ENCODE results near the gene EVX1.

Gene EVX1

DNA sequence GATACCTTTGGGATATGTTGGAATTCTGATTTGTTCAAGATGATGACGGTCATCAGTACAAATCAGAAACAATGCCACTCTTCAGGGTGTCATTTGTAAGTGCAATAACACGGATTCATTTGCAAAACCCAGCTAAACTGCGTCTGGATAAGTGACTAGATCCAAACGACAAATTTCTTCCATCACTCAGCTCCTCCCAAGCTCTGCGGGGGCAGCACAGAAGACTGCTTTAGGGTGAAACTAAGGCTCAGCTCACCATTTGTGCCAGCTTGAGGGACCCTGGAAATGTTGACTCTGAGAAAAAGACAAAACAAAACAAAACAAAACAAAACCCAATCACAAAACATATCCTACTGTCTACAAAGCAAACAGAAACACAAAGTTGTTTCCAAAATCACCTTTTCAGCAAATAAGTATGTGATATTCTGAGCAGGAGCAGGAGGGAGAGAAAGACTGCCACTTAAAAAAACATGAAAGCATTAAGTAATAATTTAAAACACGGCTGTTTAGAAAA lies 8.0 kb downstream of the EVX1 start:
- no peak for DNase-seq

DNA sequence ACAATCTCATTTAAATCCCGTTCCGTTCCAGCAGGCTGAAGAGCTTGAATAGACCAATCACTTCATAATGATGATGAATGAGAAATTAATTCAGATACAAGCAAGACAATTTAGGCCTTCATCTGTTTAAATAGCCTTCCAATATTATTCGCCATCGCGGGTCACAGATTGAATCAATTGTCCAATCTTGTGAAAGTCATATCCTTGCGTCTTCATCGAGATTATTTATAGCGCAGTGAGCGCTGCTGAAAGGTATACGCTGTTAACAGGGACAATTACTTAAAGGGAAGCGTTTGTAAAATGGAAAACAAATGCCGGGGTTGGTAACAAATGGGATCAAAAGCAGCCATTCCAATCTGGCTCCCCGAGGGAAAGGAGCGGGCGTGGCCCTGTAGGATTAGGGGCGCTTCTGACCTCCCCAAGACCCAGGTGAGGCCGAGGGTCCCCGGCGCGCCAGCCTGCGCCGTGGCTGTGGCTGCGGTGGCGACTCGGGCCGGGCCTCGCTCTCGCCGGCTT lies 8.6 kb downstream of the EVX1 start:
- DNase-seq, result no peak

DNA sequence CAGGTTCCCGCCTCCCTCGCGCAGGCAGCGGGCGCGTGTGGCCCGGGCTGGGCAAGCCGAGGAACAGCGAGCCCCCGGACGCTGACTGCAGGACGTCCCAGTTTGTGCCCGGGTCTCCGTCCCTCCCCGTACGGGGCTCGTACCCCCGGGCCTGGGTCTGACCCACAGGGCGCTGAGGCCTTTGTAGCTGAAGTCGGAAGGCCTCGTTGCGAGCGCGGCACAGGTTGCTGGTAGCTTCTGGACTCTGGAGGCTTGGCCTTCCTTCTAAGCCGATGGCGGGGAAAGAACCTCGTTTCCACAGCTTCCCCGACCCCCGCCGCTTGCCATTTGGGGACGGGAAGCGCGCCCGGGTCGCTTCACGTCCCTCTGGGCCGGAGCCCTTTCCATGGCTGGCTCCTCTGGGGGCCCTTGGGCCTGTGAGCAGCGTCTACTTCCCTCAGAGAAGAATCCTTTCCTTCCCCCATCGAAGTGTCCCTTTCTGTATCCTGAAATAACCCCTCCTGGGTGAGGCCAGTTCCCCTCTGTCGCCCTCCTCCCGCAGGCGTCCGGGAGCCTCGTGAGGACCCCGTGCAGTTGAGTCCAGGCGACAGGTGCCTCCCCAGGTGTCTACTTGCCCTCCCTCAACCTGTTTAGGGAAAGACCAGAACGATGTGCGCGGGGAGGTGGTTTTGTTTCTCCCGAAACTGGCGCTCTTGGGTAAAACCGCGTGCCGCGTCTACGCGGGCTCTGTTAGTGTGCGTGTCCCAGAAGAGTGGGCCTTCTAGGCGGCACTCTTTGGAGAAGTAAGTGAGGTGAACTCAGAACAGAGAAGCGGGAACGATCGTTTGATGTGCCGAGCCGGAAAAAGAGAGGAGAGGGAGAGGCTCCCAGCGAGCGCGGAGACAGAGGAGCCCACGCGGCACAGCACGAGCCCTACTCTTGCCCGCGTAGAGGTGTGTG lies 9.3 kb downstream of the EVX1 start:
- DNase-seq, result no peak

DNA sequence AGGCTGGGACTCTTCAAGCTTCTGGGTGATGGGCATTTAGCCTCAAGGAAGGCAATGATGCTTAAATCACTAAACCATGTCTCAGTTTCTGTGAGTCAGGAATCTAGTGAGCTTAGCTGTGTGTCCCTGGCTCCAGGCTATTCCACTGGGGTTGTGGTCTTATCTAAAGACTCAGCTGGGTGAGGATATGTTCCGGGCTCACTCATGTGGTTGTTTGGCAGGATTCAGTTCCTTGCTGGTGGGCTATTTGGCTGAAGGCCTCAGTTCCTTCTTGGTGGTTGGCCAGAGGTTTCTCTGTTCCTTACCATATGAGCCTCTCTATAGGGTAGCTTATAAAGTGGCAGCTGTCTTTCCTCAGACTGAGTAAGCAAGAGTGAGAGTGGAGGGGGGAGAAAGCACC lies 12.0 kb downstream of the EVX1 start:
- no peak for DNase-seq

DNA sequence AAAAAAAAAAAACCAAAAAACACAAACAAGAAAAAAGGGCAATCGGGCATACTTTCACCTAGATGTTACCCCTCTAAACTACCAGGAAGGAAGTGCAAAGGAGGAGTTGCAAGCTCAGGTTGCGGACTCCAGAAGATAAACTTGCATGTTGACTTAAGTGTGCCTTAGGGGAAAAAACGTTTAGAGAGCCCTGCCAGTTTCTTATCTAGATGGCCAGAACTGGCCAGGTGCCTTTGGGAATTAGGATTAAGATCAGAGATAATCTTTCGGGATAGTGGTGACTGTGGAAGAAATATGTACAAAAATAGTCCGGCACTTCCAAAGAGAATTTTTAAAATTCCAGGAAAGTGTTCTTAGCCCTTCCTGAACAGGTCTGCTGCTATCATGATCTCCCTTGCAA lies 17.6 kb downstream of the EVX1 start:
- DNase-seq, result no peak

DNA sequence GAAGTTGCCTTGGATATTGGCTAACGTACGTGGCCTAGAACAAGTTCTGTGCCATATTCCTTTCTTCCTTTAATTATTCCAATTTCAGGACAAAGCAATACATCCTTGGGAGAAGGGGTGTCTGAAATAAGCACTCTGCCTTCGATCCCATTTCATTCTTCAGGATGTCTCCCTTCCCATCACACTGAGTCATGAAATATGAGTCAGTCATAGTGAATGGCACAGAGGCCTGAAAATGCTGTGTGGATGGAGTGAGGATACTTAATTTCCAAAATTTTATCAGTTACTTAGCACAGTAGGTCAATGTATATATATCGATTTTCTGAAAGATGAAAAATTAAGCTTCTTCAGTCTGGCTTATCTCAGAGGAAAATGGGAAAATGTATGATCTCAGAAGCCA lies 19.5 kb downstream of the EVX1 start:
- no peak for DNase-seq

DNA sequence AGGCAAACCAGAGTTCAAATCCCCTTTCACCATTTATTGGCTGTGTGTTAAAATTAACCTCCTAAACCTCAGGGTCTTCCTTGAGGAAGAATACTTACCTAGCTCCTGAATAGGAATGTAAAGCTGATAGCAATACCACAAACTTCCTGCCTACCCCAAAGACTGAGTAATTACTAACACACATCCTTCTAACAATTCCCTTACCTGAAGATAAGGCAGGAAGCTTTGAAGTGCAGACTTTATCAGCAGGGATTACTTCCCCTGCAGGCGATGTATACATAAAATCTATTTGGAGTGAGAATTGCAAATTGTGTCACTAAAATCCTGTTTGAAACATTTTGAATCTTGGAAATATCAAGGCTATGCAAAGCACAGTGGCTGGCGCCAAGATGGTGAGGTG lies 21.2 kb downstream of the EVX1 start:
- no peak for DNase-seq

DNA sequence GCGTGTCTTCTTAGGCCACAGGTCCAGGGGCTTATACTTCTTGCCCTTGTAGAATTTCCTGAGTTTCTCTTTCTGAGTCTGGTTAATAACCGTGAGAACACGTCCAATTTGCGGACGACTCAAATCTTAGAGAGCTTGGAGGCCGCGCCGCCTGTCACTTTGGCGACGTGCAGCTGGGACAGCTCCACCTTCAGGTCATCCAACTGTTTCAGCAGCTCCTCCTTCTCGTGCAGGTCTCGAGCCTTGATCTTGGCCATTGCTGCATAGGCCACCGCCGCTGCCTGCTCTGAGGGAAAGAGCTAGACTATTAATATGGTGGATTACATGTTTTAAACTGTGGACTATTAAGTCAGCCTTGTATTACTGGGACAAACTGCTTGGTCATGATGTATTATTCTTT lies 26.9 kb downstream of the EVX1 start:
- no peak for DNase-seq

DNA sequence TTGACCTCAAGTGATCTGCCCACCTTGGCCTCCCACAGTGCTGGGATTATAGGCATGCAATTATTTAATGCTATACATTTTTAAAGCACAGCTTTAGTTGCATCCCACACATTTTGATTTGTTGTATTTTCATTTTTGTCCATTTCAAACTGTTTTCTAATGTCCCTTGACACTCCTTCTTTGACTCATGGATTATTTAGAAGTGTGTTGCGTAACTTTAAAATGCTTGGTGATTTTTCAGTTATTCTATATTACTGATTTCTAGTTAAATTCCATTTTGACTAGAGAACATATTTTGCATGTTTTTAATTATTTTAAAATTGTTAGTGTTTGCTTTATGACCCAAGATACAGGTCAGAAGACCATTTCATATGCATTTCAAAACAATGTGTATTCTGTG lies 28.8 kb downstream of the EVX1 start:
- DNase-seq, result no peak

DNA sequence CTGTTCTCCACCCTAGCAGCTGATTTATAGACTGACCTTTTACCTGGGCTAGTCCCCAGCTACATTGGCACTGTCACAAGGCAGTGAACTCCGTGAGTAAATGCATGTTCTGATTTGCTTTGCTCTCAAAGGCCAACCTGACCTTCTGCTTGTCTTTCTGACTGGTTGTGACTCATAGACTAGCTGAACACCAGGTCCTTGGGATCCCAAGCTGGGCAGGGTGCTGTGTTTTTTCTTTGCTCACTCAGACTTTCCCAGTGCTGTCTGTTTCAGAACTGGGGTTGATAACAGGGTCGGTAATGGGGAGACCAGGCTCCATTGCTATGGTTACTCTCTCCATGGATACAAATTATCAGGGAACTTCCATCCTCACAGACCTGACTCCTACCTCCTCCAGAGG lies 35.0 kb downstream of the EVX1 start:
- no peak for DNase-seq

DNA sequence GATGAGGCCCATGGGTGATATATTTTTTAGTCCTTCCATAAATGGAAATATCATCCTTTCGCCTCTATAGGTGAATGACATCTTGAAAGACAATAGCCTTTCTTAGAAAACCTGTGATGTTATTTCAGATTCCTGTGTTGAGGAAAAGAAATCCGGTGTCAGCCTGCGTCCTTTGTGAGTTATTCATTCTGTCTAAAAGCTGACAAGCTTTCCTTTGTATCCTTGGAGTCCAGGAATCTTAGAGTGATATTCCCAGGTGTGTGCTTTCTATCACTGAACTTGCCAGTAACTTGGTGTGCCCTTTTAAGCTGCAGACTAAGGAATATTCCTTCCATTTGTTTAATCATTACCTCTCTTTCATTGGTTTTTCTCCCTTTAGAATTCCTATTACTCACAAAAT lies 41.0 kb downstream of the EVX1 start:
- DNase-seq, result no peak

DNA sequence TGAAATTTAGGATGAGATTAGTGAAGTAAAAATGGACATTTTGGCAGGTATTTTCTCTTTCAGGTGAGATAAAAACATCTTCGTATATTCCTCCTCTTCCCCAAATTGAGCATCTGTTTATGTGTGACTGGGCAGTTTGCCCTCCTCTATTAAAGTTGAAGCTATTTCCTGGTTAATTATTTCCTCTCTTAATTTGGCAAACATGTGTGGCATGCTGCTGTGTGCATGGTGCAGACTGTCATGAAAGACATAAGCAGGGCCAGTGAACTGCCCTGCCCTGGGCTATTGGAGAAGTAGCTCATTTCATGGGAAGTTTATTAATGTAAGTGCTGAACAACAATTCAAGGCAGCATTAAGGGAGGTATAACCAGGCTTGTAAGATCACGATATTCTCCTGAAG lies 52.6 kb downstream of the EVX1 start:
- DNase-seq, result no peak

DNA sequence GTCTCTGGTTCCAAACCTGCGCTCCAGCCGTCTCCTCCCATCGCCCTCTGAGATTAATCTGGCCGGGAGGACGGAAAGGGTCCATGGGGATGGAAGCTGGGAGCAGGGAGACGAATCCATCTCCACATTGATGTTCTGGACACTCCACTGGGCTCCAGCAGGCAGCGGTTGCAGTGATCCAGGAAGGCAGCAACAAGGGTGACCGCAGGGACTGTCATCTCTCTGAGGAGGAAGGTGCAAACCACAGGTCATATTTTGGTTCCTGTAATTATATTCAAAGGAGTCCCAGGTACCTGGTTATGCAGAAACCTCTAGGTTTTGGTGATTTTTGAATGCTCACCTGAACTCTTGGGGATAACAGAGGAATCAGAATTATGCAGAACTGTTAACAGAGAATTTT lies 54.8 kb downstream of the EVX1 start:
- no peak for DNase-seq

All from hematopoietic multipotent progenitor cell treated with erythropoietin and hydrocortisone succinate and interleukin-3 and kit ligand, for 4 days (in vitro differentiated cells).